GM18870 (cell line): Measurements from ENCODE around the gene MFAP5.

Experiments
- ATAC-seq: cut with Tn5 transposase; IDR thresholded peaks from one replicate; pipeline ENCODE4 v1.9.1; 2021; ENCODE audit warnings: moderate library complexity; ENCODE audit not compliant: unreplicated experiment

MFAP5 gene, protein sequence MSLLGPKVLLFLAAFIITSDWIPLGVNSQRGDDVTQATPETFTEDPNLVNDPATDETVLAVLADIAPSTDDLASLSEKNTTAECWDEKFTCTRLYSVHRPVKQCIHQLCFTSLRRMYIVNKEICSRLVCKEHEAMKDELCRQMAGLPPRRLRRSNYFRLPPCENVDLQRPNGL

DNA sequence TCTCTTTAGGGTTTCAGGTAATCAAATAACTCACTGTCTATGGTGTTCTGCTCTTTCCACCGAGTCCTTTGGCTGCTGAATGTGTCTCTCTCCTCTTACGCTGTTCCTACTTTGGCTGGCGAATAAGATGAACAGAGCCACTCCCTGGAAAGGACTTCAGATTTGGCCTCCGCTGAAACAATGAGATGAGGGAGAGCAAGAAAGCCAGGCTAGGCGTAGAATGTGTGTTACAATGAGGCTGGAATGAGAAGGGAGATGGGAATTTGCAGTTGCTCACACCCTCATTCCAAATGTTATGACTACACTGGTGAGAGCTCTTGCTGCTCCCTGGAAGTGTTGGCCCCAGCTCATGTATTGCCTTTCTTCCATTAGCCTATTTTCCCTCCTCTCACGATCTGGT, at the start of gene MFAP5:
TSS of gene MFAP5 (minus strand) at position 234 of the 400 bp plus-strand sequence. CDS start 722 bp downstream, outside the sequence.
- no peak for ATAC-seq

DNA sequence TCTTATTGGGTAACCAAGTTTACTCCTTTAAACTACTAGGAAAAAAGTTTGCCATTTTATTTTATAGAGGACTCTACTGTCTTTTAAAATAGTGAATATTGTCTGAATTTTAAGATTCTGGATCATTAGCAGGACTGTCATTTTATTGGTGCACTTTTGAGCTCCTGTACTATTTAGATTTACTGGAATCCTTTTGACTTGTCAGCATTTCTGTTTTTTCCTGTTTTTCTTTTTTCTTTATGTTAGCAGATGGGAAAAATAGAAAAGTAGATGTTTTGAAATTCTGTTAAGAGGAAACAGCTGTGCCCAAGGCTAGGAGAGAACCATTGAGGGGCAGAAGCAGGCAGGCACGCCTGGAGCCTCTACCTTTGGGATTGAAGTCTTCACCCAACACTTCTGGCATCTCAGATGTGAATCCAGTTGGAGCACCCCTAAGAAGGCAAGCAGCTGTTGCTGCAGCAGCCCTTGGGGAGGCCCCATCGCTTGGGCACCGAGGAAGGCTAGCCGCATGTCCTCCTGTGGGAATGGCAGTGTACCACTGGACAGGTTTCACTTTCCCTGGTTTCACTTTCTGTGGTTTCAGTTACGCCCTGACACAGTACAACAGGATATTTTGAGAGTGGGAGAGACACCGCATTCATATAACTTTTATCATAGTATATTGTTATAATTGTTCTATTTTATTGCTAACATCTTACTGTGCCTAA, 46.7 kb upstream of the MFAP5 start:
- ATAC-seq: no peak

DNA sequence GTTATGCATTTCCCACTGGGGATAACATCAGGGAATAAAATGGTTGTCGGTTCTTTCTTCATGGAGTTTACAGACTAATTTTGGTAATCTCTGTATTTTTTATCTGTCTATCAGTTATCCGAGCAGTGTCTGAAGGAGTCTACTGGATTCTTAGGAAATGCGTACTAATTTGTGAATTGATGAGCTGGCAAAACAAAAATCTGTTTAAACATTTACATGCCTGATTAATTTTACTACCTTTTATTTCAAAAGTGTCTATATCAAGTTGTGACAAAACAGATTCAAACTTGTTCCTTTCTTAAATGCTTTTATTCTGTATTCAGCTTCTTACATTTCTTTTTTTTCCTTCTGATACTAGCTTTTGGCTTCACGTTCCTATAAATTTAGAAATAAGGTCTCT, 39.5 kb upstream of the MFAP5 start:
- ATAC-seq: no peak

DNA sequence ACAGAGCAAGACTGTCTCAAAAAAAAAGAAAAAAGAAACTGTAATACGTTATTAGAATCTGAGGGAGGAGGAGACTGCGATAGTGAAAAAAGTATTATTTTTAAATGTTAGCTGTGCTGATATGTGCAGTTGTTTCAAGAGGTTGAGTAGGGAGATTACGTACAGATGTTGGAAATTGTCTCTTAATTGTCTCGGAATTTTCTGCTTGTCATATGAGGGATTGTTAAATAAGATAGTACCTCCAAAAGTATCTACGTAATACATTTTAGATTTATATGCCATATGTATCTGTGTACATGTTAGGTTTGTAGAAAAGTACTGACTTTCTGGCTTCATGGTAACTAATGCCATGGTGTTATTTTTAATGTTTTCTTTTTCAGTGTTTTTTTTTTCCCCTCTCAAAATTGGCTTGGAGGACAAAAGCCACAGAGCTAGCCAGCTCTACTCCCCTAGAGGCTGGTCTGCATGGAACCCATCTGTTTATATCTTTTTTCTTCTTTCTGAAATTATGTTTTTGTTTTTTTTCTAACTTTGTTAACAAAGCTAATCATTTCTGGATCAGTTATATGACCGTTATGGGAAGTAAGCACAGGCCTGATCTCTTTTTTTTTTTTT, 38.5 kb upstream of the MFAP5 start:
- ATAC-seq: no peak

DNA sequence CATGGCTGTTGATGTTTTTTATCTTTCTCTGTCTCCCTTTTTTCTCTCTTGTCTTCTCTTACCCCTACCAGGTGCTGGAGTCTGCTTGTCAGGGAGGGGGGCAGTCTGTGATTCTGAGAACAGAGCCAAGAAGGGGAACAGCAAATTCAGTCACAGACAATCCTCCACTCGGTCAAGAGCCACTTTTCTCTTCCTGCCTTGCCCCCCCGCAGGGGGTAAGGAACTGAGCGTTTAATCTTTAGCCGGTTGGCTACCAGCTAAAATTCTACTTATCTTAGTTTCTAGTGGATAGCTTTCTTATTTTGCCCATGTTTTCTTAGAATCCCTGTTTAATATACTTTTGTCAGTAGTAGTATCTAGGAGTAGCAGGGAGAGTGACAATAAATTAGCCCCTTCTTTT, 37.1 kb upstream of the MFAP5 start:
- no peak for ATAC-seq

DNA sequence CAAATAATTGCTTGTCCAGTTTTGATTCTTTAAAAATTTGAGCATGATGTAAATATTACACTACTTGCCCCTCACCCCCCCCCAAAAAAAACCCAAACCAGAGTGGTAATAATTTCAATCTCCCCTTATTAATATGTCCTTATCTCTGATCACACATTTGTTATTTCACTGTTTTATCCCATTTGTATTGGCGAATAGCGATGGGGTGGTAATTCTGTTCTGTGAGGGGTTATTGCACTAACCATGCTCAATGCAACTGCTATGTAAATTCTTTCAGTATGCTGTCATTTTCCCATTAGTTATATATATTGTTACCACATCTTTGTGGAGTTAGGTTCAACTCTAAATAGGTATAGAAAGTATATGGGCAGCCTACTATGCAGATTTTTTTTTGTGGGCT, 36.3 kb upstream of the MFAP5 start:
- no peak for ATAC-seq

DNA sequence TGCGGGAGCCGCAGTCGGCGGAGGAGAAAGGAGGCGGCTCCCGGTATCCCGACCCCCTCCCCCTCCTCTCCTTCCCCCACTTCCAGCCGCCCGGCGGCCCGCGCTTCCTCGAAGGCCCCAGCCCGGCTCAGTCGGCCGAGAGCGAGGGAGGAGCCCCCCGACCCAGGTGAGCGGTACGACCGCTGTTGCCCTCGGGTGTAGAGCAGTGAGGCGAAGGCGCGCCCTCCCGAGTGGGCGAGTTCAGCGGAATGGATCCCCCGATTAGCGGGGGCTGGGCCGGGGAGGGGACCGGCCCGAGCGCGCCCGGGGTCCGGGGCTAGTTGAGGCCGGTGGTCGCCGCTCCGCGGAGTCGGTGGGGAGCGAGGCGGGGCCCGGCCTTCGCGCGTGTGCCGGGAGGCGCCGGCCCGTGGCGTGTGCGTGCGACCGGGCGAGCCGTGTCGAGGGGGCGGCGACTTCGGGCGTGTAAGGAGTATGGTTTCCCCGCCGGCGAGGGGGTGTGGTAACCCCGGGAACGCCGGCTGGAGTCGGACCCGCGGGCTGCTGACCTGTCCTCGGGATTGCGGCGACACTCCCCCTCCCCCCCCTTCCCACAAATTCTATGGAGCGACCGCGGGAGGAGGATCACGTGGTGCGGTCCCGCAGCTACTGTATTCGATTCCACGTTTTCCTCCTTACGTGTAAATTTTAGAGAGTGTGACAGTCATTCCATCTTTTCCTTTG, 35.7 kb upstream of the MFAP5 start:
- ATAC-seq: no peak

DNA sequence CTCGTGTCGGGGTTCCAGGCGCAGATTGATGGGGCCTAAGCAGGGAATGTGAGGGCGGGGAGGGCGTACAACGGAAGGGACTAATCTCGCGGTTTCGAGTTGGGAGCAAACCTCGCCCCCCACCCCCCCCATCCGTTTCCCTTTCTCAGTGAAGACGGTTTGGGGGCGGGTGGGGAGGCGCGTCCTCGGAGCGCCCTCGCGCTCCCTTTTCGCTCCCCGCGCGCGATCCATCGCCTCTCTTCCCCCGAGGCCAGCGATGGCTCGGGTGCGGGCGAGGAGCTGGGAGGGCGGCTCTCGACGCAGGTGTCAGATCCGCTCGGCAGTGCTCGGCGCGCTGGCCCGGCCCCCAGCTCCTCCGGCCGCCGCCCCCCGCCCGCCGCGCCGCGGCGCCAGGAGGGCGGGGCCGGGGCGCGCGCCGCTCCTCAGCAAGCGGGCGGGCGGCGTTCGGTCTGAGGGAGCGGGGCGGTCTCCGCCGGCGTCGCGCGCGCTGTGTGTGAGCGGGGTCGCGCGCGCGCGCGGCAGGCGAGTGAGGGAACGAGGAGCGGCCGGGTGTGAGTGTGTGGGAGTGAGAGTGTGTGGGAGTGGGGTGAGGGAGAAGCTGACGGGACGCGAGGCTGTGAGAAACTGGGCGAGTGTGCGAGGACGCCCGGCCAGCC, 35.0 kb upstream of the MFAP5 start, which contains the start of gene RIMKLB:
TSS of gene RIMKLB (plus strand) at position 516 of the 656 bp plus-strand sequence. CDS start 15,876 bp downstream, outside the sequence.
- no peak for ATAC-seq

DNA sequence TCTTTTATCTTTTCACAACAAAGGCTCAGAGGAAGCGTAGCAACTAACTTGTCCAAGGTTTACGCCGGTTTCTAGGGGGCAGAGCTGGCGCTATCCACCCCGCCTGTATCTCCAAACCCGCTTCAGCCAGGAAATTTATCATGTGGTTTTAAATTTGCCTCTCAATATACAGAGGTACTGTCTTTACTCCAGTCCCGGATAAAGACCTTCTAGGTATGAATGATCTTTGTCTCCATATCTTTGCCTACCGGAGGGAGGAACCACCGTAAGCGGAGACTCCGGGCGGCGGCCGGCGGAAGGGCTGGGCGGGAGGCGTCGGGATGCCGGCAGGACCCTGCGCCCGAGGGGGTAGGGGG, 34.5 kb upstream of the MFAP5 start:
- ATAC-seq: no peak

DNA sequence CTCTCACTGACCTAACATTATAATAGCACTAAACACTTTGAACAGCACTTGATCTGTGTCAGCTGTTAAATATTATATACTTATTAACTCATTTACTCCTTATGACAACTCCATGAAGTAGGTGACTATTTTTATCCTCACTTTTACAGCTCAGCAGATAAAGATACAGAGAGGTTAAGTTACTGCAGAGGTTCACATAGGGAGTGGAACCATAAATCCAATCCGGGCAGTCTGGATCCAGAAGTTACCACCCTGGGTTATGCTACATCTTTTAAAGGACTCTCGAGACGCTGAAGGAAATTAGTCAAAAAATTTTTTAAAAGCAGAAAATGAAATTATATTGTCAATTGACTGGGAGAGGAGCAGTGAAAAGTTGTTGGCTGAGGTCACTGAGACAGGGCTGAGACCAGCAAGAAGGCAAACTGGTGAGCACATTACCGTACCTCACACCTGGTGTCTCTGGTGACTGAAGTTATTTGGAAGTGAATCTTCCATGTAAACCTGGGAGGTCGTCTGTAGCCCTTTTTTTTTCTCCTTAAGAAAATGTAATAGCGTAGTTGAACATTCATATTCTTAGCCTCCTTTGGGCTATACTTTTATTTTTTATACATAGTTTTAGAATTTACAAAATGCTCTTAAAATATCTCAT, 33.9 kb upstream of the MFAP5 start:
- ATAC-seq: no peak

DNA sequence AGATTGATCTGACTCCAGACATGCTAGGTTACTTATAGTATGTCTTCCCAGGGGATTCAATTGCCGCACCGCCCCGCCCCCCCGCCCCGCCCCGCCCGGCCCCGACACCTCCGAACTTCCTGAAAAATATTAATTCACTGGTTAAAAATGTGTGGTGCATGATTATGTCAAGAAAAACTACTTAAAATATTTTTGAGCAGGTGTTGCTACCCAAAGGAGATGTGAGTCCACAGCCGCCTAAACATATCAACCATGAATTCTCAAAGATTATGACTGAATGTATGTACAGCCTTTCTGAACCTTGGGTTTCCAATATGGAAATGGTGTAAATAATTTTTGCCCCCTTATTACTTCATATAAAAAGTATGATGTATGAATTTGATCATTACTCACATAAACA, 32.5 kb upstream of the MFAP5 start:
- ATAC-seq: no peak

DNA sequence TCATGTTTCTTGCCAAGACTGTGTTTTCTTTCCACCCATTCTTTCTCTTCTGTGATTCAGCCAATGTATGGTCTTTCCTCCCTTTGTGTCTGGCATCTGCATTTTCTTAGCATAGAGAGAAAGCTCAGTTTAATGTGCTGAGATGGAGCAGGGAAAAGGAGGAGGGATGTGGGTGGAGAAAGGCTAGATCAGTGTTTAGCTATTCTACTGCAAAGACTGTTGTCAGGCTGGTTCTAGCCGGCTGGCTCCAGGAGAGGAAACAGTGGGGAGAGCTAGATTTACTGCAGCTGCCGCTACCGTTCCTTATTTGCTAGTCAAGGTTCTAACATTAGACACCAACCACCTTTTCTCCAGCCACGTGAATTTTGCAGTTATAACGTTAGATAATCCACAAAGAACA, 29.9 kb upstream of the MFAP5 start:
- no peak for ATAC-seq

DNA sequence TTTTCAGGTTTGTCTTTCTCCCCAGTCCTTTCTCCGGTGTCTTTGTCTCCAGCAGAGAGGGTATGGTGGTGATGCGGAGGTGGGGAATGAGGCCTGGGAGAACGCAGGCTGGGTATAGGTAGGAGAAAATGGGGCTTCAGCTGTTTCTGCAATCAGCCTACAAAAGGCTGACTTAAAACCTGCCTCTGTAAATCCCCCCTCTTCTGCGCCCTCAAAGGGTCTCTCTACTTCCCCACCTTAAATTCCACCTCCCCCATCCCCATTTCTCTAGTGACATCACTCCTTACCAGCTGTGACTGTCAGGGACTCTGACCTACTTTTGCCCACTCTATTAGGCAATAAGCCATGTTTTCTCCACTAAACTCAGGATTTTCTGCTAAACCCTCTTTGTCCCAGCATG, 27.1 kb upstream of the MFAP5 start:
- ATAC-seq: no peak

DNA sequence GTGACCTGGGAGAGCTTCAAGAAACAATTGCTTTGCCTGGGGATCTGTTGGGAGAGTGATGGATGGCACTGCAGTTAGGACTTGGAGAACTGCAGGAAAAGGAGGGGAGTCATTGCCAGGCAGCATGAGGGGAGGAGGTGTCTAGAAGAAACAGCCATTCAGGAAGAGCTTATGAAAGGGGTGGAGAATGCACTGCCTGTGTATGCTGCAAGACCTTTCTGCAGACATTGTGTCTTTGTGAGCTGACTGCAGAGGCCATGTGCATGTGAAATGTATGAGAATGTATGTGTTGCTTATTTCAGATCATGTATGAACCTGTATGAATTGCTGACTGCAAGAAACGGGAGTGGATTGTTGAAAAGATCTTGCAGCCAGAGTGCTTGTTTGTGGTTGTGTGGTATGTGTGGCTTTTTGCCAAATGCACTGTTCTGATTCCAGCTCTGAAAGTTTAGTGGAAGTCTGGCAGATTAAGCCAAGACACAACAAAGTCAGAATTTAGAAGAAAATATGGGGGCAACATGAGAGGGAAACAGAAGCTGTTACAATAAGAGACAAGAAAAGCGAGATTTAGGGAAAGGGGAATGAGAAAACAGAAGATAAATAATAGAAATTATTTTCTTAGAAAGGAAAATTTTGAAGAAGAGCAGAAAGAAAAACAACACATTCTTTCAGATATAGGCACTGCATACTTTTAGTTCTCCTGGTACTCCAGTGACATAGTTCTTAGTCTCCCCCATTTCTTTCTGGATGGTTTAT, 25.4 kb upstream of the MFAP5 start:
- no peak for ATAC-seq

DNA sequence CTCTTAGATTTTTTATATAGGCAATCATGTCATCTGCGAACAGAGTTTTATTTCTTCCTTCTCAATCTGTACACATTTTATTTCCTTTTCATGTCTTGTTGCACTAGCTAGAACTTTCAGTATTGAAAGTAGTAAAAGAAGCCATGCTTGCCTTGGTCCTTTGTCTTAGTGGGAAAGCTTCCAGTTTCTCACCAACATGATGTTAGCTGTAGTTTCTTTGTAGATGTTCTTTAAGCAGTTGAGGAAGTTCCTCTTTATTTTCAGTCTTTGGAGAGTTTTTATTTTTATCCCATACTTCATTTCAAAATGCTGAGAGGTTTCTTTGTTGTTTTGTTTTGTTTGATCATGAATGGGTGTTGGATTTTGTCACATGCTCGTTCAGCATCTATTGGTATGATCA, 22.4 kb upstream of the MFAP5 start:
- no peak for ATAC-seq

DNA sequence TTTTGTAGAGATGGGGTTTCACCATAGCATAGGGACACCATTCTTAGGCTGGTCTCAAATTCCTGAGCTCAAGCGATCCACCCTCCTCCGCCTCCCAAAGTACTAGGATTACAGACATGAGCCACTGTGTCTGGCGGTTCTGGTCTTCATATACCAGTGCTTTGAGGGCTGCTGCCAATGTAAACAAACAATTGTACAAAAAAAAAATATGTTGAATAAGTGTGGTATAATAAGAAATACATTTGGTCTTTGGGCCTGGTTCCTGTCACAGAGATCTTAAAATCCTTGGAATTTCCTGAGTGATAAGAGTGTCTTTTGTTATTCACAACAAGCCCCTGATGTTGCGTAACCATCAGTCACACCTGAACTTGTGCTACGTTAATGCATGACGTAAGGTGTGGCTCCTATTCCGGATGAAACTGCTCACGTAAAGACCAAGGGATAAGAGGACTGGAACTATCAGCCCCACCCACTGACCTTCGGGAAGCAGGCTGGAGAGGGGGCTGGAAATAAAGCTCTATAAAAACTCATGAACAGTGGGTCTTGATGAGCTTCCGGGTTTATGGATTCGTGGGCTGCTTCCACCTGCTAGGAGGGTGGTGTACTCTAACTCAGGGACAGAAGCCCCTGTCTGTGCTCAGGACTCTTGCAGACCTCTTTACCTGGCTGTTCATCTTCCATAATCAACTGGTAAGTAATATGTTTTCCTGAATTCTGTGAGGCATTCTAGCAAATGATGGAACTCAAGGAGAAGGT, 18.7 kb upstream of the MFAP5 start:
- ATAC-seq: no peak

DNA sequence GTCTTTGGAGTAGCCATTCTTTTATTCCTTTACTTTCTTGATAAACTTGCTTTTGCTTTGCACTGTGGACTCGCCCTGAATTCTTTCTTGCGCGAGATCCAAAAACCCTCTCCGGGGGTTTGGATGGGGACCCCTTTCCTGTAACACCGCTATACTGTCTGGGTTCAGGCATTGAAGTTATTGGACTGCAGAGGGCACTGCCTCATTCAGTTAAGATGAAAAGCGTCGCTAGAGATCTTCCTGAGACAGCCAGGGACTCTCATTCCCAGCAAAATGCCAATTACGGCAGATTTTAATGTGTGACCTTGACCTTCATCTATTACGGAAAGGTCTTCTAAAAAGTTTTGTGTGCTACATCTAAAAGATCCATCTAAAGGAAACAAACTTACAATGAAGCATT, 17.9 kb upstream of the MFAP5 start:
- no peak for ATAC-seq

DNA sequence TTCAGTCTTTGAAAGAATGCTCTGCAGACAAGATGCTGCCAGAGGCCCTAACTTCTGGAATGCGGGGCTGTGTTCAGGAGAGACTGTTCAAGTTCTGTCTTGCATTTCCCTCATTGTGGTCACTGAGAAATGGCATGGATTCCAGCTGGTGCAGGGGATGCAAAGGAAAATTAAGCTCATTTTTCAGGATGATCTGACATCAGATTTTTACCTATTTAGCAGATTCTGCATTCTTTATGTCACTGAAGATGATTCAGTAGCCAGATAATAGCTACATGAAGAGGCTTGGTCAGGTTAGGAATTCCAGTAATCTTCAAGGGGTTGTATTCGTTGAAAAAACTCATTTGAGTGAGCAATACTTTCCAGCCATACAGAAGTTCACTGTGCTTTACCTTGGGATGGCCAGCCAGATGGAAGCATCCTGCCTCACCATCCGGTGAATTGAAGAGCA, 16.1 kb upstream of the MFAP5 start:
- ATAC-seq: no peak

DNA sequence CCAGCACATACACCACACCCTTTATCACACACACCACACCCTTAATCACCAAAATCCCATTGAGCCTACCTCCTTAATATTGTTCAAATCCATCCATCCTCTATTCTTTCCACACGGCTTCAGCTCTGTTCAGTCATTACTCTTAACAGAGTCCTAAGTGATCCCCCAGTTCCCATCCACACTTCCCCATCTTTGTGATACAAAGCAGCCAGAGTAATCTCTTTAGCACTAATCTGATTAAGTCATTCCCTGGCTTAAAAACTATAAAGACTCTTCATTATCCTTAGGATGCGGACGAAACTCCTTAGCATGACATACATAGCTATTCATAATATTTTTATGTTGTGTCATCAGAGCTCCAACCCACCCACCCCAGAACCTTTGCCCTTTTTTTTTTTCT, 14.7 kb upstream of the MFAP5 start:
- ATAC-seq: no peak
